Neural cell (in vitro differentiated cells): ENCODE measurements around the gene FOCAD. TPM values are rescaled to one million over a fixed set of nuclear protein-coding genes. Genes with fewer than 3 reads are reported as not detected.

Experiments used
- H2AFZ ChIP-seq: fragments of 200-600, 300-800 bp; sonication (generic), shearing (Covaris generic); 2 replicates; pipeline ENCODE4 v1.6.0; 2014; ENCODE audit warnings: low read depth, mild to moderate bottlenecking, antibody characterized with exemption, low read length, moderate library complexity
- H3F3A ChIP-seq: fragments of 200-600 bp; shearing (Covaris generic); 2 replicates; pipeline ENCODE4 v1.6.1; 2016; ENCODE audit warnings: mild to moderate bottlenecking, moderate library complexity, mixed read lengths, antibody characterized with exemption, low read length; ENCODE audit not compliant: insufficient read depth, poor library complexity, severe bottlenecking
- H3K27ac ChIP-seq: fragments of 200-600, 300-800 bp; sonication (generic), shearing (Covaris generic); 2 replicates; pipeline ENCODE4 v1.5.1; 2014; ENCODE audit warnings: mild to moderate bottlenecking, low read length, moderate library complexity
- H3K27me3 ChIP-seq: fragments of 300-800, 200-600 bp; sonication (generic), shearing (Covaris generic); 2 replicates; pipeline ENCODE4 v1.6.0; 2014; ENCODE audit warnings: mild to moderate bottlenecking, low read depth, low read length, moderate library complexity; ENCODE audit not compliant: insufficient read depth
- H3K36me3 ChIP-seq: fragments of 300-800, 200-600 bp; sonication (generic), shearing (Covaris generic); 2 replicates; pipeline ENCODE4 v1.5.1; 2014; ENCODE audit warnings: mild to moderate bottlenecking, antibody characterized with exemption, low read length, moderate library complexity; ENCODE audit not compliant: insufficient read depth
- H3K4me2 ChIP-seq: fragments of 300-800, 200-600 bp; sonication (generic), shearing (Covaris generic); 2 replicates; pipeline ENCODE4 v1.6.0; 2014; ENCODE audit warnings: mild to moderate bottlenecking, low read length
- H3K4me3 ChIP-seq: fragments of 300-800, 200-600 bp; sonication (generic), shearing (Covaris generic); 2 replicates; pipeline ENCODE4 v1.5.1; 2014; ENCODE audit warnings: mild to moderate bottlenecking, low read length, moderate library complexity
- H3K79me2 ChIP-seq: fragments of 200-600 bp; shearing (Covaris generic); replicated peaks from 2 replicates; pipeline ENCODE4 v1.6.0; 2014; ENCODE audit warnings: mild to moderate bottlenecking, low read length, moderate library complexity; ENCODE audit not compliant: insufficient read depth
- H3K9ac ChIP-seq: fragments of 300-800, 200-600 bp; sonication (generic), shearing (Covaris generic); 2 replicates; pipeline ENCODE4 v1.6.1; 2016; ENCODE audit warnings: mild to moderate bottlenecking, low read length, mixed read lengths
- H3K9me2 ChIP-seq: fragments of 200-600 bp; shearing (Covaris generic); 2 replicates; pipeline ENCODE4 v1.6.1; 2016; ENCODE audit warnings: mild to moderate bottlenecking, low read length, mixed read lengths; ENCODE audit not compliant: insufficient read depth
- H3K9me3 ChIP-seq: fragments of 200-600, 300-800 bp; sonication (generic), shearing (Covaris generic); 2 replicates; pipeline ENCODE4 v1.6.1; 2016; ENCODE audit warnings: mild to moderate bottlenecking, mixed run types, low read length, moderate library complexity, mixed read lengths
- H4K20me1 ChIP-seq: fragments of 200-600 bp; shearing (Covaris generic); 2 replicates; pipeline ENCODE4 v1.6.1; 2016; ENCODE audit warnings: mild to moderate bottlenecking, mixed run types; ENCODE audit not compliant: insufficient read depth
- CTCF ChIP-seq: fragments of 450-650 bp; IDR thresholded peaks from 2 replicates; pipeline ENCODE4 v1.5.1; 2014; ENCODE audit warnings: antibody characterized with exemption, mild to moderate bottlenecking, moderate library complexity; ENCODE audit not compliant: poor library complexity, severe bottlenecking
- EP300 ChIP-seq: fragments of 450-650 bp; conservative IDR thresholded peaks from 2 replicates; pipeline ENCODE4 v1.6.1; 2014; ENCODE audit warnings: antibody characterized with exemption, mild to moderate bottlenecking, moderate library complexity; ENCODE audit not compliant: poor library complexity, severe bottlenecking
- EZH2 ChIP-seq: fragments of 200-600, 300-800 bp; shearing (Covaris generic), sonication (generic); IDR thresholded peaks from 2 replicates; pipeline ENCODE4 v1.6.1; 2014; ENCODE audit warnings: antibody characterized with exemption, low read length, borderline replicate concordance, mild to moderate bottlenecking; ENCODE audit not compliant: insufficient read depth, poor library complexity, severe bottlenecking
- MXI1 ChIP-seq: fragments of 450-650 bp; conservative IDR thresholded peaks from 2 replicates; pipeline ENCODE4 v1.6.1; 2014; ENCODE audit warnings: antibody characterized with exemption, mild to moderate bottlenecking; ENCODE audit not compliant: poor library complexity, severe bottlenecking
- POLR2AphosphoS5 ChIP-seq: IDR thresholded peaks from 2 replicates; pipeline ENCODE4 v1.6.1; 2012
- RAD21 ChIP-seq: fragments of 450-650 bp; conservative IDR thresholded peaks from 2 replicates; pipeline ENCODE4 v1.6.1; 2014; ENCODE audit warnings: antibody characterized with exemption, mild to moderate bottlenecking, moderate library complexity
- REST ChIP-seq: IDR thresholded peaks from 2 replicates; pipeline ENCODE4 v1.6.1; 2012; ENCODE audit warnings: borderline replicate concordance
- SMC3 ChIP-seq: fragments of 450-650 bp; conservative IDR thresholded peaks from 2 replicates; pipeline ENCODE4 v1.6.1; 2014; ENCODE audit warnings: antibody characterized with exemption, mild to moderate bottlenecking, moderate library complexity; ENCODE audit not compliant: poor library complexity
- TAF1 ChIP-seq: IDR thresholded peaks from 2 replicates; pipeline ENCODE4 v1.6.1; 2012; ENCODE audit warnings: low read depth
- polyA plus RNA-seq: library from polyadenylated mRNA; depleted of rRNA; stranded (reverse); fragments of >200 nt; gene quantifications from 2 replicates; pipeline ENCODE4 v1.2.3, GENCODE V29; 2014

The FOCAD gene
- polyA plus RNA-seq, 1 donor from 2014 or later, result 23.5 TPM

- Histone ChIP-seq H3K4me3 (no peak overlapping the region), H3K36me3 (no peaks in the 10 kb centered on the region), H3F3A (no peaks in the 10 kb centered on the region), H2AFZ (no peak overlapping the region), H3K4me2 (no peak overlapping the region), H4K20me1 (no peaks in the 10 kb centered on the region), H3K9ac (no peak overlapping the region), H3K9me3 (no peaks in the 10 kb centered on the region), H3K9me2 (no peaks in the 10 kb centered on the region), H3K27me3 (no peaks in the 10 kb centered on the region), H3K27ac (no peak overlapping the region), H3K79me2 (no peaks in the 10 kb centered on the region)
- TF ChIP-seq SMC3, result no peak
- TF ChIP-seq EZH2, result no peak
- no peak for TF ChIP-seq MXI1
- no peak for TF ChIP-seq CTCF
- no peak for TF ChIP-seq EP300
- no peak for TF ChIP-seq POLR2AphosphoS5
- TF ChIP-seq RAD21, result no peak
- no peak for TF ChIP-seq TAF1
- TF ChIP-seq REST, result no peak
Observed at GRCh38 chr9:20640331-20641187, 43.5 kb upstream of the FOCAD start.

GRCh38 chr9:20642045-20642444, 42.0 kb upstream of the FOCAD start:
- no peaks in the 10 kb centered on the region for H3K36me3 ChIP-seq
- H2AFZ ChIP-seq, result no peak overlapping the region
- H3K27ac ChIP-seq, result no peak overlapping the region
- H3K4me3 ChIP-seq, result no peak overlapping the region
- H3K9me3 ChIP-seq, result no peaks in the 10 kb centered on the region
- no peaks in the 10 kb centered on the region for H3K9me2 ChIP-seq
- no peaks in the 10 kb centered on the region for H3K79me2 ChIP-seq
- H3F3A ChIP-seq, result no peaks in the 10 kb centered on the region
- no peaks in the 10 kb centered on the region for H3K27me3 ChIP-seq
- no peak overlapping the region for H3K9ac ChIP-seq
- no peaks in the 10 kb centered on the region for H4K20me1 ChIP-seq
- no peak overlapping the region for H3K4me2 ChIP-seq
- no peak for TF ChIP-seq POLR2AphosphoS5
- no peak for TF ChIP-seq CTCF
- TF ChIP-seq TAF1, result no peak
- no peak for TF ChIP-seq REST
- no peak for TF ChIP-seq EP300
- no peak for TF ChIP-seq EZH2
- no peak for TF ChIP-seq SMC3
- no peak for TF ChIP-seq RAD21
- TF ChIP-seq MXI1, result no peak
